ENCODE measurements around the gene ARHGAP31. TPM values are rescaled to one million over a fixed set of nuclear protein-coding genes. Genes with fewer than 3 reads are reported as not detected.

The ARHGAP31 gene
- total RNA-seq, 2 donors from 2014 or later: 6.5 to 8.9 TPM

GRCh38 chr3:119340446-119340845 is 46.3 kb downstream of the ARHGAP31 start:
- Histone ChIP-seq H3K4me1 (no peaks in the 10 kb centered on the region), H3K9ac (ENCODE audit: low read depth in 2 of 2, low read length in 2 of 2) (no peak overlapping the region), H3K9me3 (no peaks in the 10 kb centered on the region), H3K27ac (no peak overlapping the region), H3K36me3 (no peaks in the 10 kb centered on the region), H3K27me3 (no peaks in the 10 kb centered on the region), H3K4me3 (no peak overlapping the region)
- DNase-seq: no peak
- intact Hi-C loops (cut with DNase I): no loop called here
- no peak for TF ChIP-seq CTCF (IDR thresholded peaks at IDR 0.05)

GRCh38 chr3:119342176-119342575 is 48.0 kb downstream of the ARHGAP31 start:
- no peaks in the 10 kb centered on the region for H3K4me1 ChIP-seq
- no peaks in the 10 kb centered on the region for H3K9me3 ChIP-seq
- no peaks in the 10 kb centered on the region for H3K27me3 ChIP-seq
- no peak overlapping the region for H3K9ac ChIP-seq (ENCODE audit: low read depth in 2 of 2, low read length in 2 of 2)
- H3K36me3 ChIP-seq: no peaks in the 10 kb centered on the region
- DNase-seq: no peak
- intact Hi-C loops (cut with DNase I): no loop called here
- TF ChIP-seq CTCF (IDR thresholded peaks at IDR 0.05): no peak
- no peak overlapping the region for H3K27ac ChIP-seq
- H3K4me3 ChIP-seq: no peak overlapping the region

GRCh38 chr3:119343719-119344118 is 49.5 kb downstream of the ARHGAP31 start:
- DNase-seq: no peak
- no peaks in the 10 kb centered on the region for H3K27me3 ChIP-seq
- no peak for TF ChIP-seq CTCF (IDR thresholded peaks at IDR 0.05)
- H3K9me3 ChIP-seq: no peaks in the 10 kb centered on the region
- no peaks in the 10 kb centered on the region for H3K4me1 ChIP-seq
- no peaks in the 10 kb centered on the region for H3K36me3 ChIP-seq
- H3K9ac ChIP-seq (ENCODE audit: low read depth in 2 of 2, low read length in 2 of 2): no peak overlapping the region
- intact Hi-C loops (cut with DNase I): no loop called here
- H3K27ac ChIP-seq: no peak overlapping the region
- H3K4me3 ChIP-seq: no peak overlapping the region

GRCh38 chr3:119346076-119346496 is 51.9 kb downstream of the ARHGAP31 start:
- H3K4me3 ChIP-seq: no peak overlapping the region
- no peaks in the 10 kb centered on the region for H3K27me3 ChIP-seq
- intact Hi-C loops (cut with DNase I): no loop called here
- no peaks in the 10 kb centered on the region for H3K9me3 ChIP-seq
- H3K4me1 ChIP-seq: no peaks in the 10 kb centered on the region
- no peak for TF ChIP-seq CTCF (IDR thresholded peaks at IDR 0.05)
- peak overlapping the region; percentile 58 for H3K27ac ChIP-seq
- peak overlapping the region in 1 of 2 donors; percentile 43 for H3K9ac ChIP-seq (ENCODE audit: low read depth in 2 of 2, low read length in 2 of 2)
- H3K36me3 ChIP-seq: no peaks in the 10 kb centered on the region
- no peak for DNase-seq

- TF ChIP-seq CTCF (IDR thresholded peaks at IDR 0.05): no peak
- no peak overlapping the region for H3K9ac ChIP-seq (ENCODE audit: low read depth in 2 of 2, low read length in 2 of 2)
- H3K27me3 ChIP-seq: no peaks in the 10 kb centered on the region
- H3K27ac ChIP-seq: peak overlapping the region; percentile 58
- no peaks in the 10 kb centered on the region for H3K36me3 ChIP-seq
- no peak for DNase-seq
- no peak overlapping the region for H3K4me3 ChIP-seq
- no peaks in the 10 kb centered on the region for H3K9me3 ChIP-seq
- intact Hi-C loops (cut with DNase I): no loop called here
- no peaks in the 10 kb centered on the region for H3K4me1 ChIP-seq
Measured at GRCh38 chr3:119347036-119347435, 52.9 kb downstream of the ARHGAP31 start.

Measured in colonic mucosa (tissue), 4 donors.